ENCODE measurements around the gene APBA3. TPM values are rescaled to one million over a fixed set of nuclear protein-coding genes. Genes with fewer than 3 reads are reported as not detected.

APBA3 gene
- polyA plus RNA-seq, 2 of the 4 experiments (the other 2 are of a cell fraction), result 5.5 to 10.0 TPM

- TF ChIP-seq, protein P1, sequence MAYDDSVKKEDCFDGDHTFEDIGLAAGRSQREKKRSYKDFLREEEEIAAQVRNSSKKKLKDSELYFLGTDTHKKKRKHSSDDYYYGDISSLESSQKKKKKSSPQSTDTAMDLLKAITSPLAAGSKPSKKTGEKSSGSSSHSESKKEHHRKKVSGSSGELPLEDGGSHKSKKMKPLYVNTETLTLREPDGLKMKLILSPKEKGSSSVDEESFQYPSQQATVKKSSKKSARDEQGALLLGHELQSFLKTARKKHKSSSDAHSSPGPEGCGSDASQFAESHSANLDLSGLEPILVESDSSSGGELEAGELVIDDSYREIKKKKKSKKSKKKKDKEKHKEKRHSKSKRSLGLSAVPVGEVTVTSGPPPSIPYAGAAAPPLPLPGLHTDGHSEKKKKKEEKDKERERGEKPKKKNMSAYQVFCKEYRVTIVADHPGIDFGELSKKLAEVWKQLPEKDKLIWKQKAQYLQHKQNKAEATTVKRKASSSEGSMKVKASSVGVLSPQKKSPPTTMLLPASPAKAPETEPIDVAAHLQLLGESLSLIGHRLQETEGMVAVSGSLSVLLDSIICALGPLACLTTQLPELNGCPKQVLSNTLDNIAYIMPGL (CRISPR knock-in tag; IDR thresholded peaks at IDR 0.05; ENCODE audit: borderline replicate concordance), result no peak
- peak; percentile 55; the same call in 1 of the 2 replicates for TF ChIP-seq RFX5 (IDR thresholded peaks at IDR 0.05)
- peak; percentile 73 for TF ChIP-seq MAX (IDR thresholded peaks at IDR 0.05)
- no peak for TF ChIP-seq SMC3 (IDR thresholded peaks at IDR 0.05)
- no peak for TF ChIP-seq TFCP2L1 (CRISPR knock-in tag; IDR thresholded peaks at IDR 0.05)
- TF ChIP-seq GATA3 (IDR thresholded peaks at IDR 0.05; ENCODE audit: borderline replicate concordance), result peak; percentile 33; the same call in 1 of the 2 replicates
- TF ChIP-seq PHF8 (IDR thresholded peaks at IDR 0.05; ENCODE audit: borderline replicate concordance, low read depth), result no peak
- no peak for TF ChIP-seq ELK1 (IDR thresholded peaks at IDR 0.05; ENCODE audit: low read depth, low read length)
- no peak for TF ChIP-seq CEBPB (IDR thresholded peaks at IDR 0.05)
- TF ChIP-seq ESRRA (IDR thresholded peaks at IDR 0.05; ENCODE audit: borderline replicate concordance, low read length), result no peak
- TF ChIP-seq MAFK (IDR thresholded peaks at IDR 0.05; ENCODE audit: partially characterized antibody), result no peak
- no peak for TF ChIP-seq REST (IDR thresholded peaks at IDR 0.05)
- peak; percentile 95; the same call in 1 of the 2 replicates for TF ChIP-seq RCOR1 (IDR thresholded peaks at IDR 0.05; ENCODE audit: low read depth, low read length)
- TF ChIP-seq HOXB13 (CRISPR knock-in tag; IDR thresholded peaks at IDR 0.05; ENCODE audit: low read depth), result no peak
- no peak for TF ChIP-seq ZC3H11A (IDR thresholded peaks at IDR 0.05)
- TF ChIP-seq, protein P2, sequence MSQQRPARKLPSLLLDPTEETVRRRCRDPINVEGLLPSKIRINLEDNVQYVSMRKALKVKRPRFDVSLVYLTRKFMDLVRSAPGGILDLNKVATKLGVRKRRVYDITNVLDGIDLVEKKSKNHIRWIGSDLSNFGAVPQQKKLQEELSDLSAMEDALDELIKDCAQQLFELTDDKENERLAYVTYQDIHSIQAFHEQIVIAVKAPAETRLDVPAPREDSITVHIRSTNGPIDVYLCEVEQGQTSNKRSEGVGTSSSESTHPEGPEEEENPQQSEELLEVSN (IDR thresholded peaks at IDR 0.05; ENCODE audit: borderline replicate concordance, low read depth), result 0 out of 2 replicates have a peak, but pooled peaks have one; percentile 35
- no peak for TF ChIP-seq ATOH8 (CRISPR knock-in tag; IDR thresholded peaks at IDR 0.05; ENCODE audit: low read depth)
- TF ChIP-seq HEYL (CRISPR knock-in tag; IDR thresholded peaks at IDR 0.05), result no peak
- TF ChIP-seq HOXA7 (CRISPR knock-in tag; IDR thresholded peaks at IDR 0.05), result no peak
- TF ChIP-seq NFE2L2 (conservative IDR thresholded peaks at IDR 0.05; ENCODE audit: low read length), result no peak
- peak; percentile 46; the same call in 1 of the 2 replicates for TF ChIP-seq PBX3 (IDR thresholded peaks at IDR 0.05)
- TF ChIP-seq NR3C1 (IDR thresholded peaks at IDR 0.05), result no peak
- TF ChIP-seq NPAS2 (CRISPR knock-in tag; IDR thresholded peaks at IDR 0.05; ENCODE audit: borderline replicate concordance), result no peak
- TF ChIP-seq BCL3 (IDR thresholded peaks at IDR 0.05), result no peak
- TF ChIP-seq RARB (CRISPR knock-in tag; IDR thresholded peaks at IDR 0.05), result no peak
- TF ChIP-seq HDAC2 (IDR thresholded peaks at IDR 0.05), result peak; percentile 67; the same call in 1 of the 2 replicates
- no peak for TF ChIP-seq CTCF (IDR thresholded peaks at IDR 0.05)
- TF ChIP-seq KDM5A (IDR thresholded peaks at IDR 0.05), result no peak
- TF ChIP-seq ZFP36 (IDR thresholded peaks at IDR 0.05; ENCODE audit: borderline replicate concordance, partially characterized antibody), result no peak
Observed at GRCh38 chr19:3721131-3721886, 40.2 kb downstream of the APBA3 start (continued).

Data from A549 (cell line).